Trophoblast cell (in vitro differentiated cells and primary cell): ENCODE data around the gene AUTS2.

Source experiments
- DNase-seq, 2 donors: peaks; one replicate each; pipeline ENCODE4 v3.0.0-alpha.2; 2016
- H2AFZ ChIP-seq: 2 replicates; pipeline ENCODE4 v1.6.1; 2013; ENCODE audit warnings: low read length, moderate library complexity, mild to moderate bottlenecking; ENCODE audit not compliant: insufficient read depth, poor library complexity
- H2AK5ac ChIP-seq: 2 replicates; pipeline ENCODE4 v1.6.1; 2013; ENCODE audit warnings: mild to moderate bottlenecking, low read length
- H2BK120ac ChIP-seq: 2 replicates; pipeline ENCODE4 v1.6.1; 2013; ENCODE audit warnings: low read length, mild to moderate bottlenecking, moderate library complexity; ENCODE audit not compliant: insufficient read depth, poor library complexity
- H2BK12ac ChIP-seq: 2 replicates; pipeline ENCODE4 v1.6.1; 2013; ENCODE audit warnings: mild to moderate bottlenecking, low read length, moderate library complexity
- H2BK5ac ChIP-seq: 2 replicates; pipeline ENCODE4 v1.6.1; 2013; ENCODE audit warnings: low read length, low read depth, moderate library complexity, mild to moderate bottlenecking; ENCODE audit not compliant: poor library complexity
- H3K14ac ChIP-seq: 2 replicates; pipeline ENCODE4 v1.6.1; 2013; ENCODE audit warnings: mild to moderate bottlenecking, low read length
- H3K18ac ChIP-seq: 2 replicates; pipeline ENCODE4 v1.6.1; 2013; ENCODE audit warnings: mild to moderate bottlenecking, low read length
- H3K23ac ChIP-seq: 2 replicates; pipeline ENCODE4 v1.6.1; 2013; ENCODE audit warnings: low read length
- H3K27ac ChIP-seq: 2 replicates; pipeline ENCODE4 v1.5.1; 2013; ENCODE audit warnings: low read depth, mild to moderate bottlenecking, inconsistent platforms, low read length, moderate library complexity
- H3K27me3 ChIP-seq: 2 replicates; pipeline ENCODE4 v1.6.1; 2013; ENCODE audit warnings: inconsistent platforms, mild to moderate bottlenecking, low read length, moderate library complexity; ENCODE audit not compliant: insufficient read depth
- H3K36me3 ChIP-seq, 2 experiments: 1 replicate in 1 of 2; 2 replicates in 1 of 2; pipeline ENCODE4 v1.6.1; 2013; ENCODE audit warnings: low read length in 2 of 2, mild to moderate bottlenecking in 2 of 2, moderate library complexity in 1 of 2; ENCODE audit not compliant: insufficient read depth in 2 of 2, control insufficient read depth in 1 of 2
- H3K4ac ChIP-seq: 2 replicates; pipeline ENCODE4 v1.6.1; 2013; ENCODE audit warnings: low read depth, mild to moderate bottlenecking, low read length, moderate library complexity
- H3K4me1 ChIP-seq, 2 experiments: 1 replicate in 1 of 2; 2 replicates in 1 of 2; pipeline ENCODE4 v1.6.1; 2013; ENCODE audit warnings: low read length in 2 of 2, mild to moderate bottlenecking in 2 of 2, moderate library complexity in 1 of 2; ENCODE audit not compliant: insufficient read depth in 2 of 2, control insufficient read depth in 1 of 2
- H3K4me2 ChIP-seq: 2 replicates; pipeline ENCODE4 v1.6.1; 2013; ENCODE audit warnings: inconsistent platforms, mild to moderate bottlenecking, low read length, moderate library complexity
- H3K4me3 ChIP-seq: 2 replicates; pipeline ENCODE4 v1.5.1; 2013; ENCODE audit warnings: mild to moderate bottlenecking, low read depth, low read length, inconsistent platforms
- H3K79me1 ChIP-seq: one replicate; pipeline ENCODE4 v1.6.1; 2013; ENCODE audit warnings: low read length
- H3K79me2 ChIP-seq: 2 replicates; pipeline ENCODE4 v1.6.1; 2013; ENCODE audit warnings: low read length, mild to moderate bottlenecking; ENCODE audit not compliant: control insufficient read depth, insufficient read depth, poor library complexity
- H3K9ac ChIP-seq: 2 replicates; pipeline ENCODE4 v1.6.1; 2013; ENCODE audit warnings: mild to moderate bottlenecking, low read length
- H3K9me3 ChIP-seq: 2 replicates; pipeline ENCODE4 v1.6.1; 2013; ENCODE audit warnings: low read depth, mild to moderate bottlenecking, control low read depth, inconsistent platforms, low read length; ENCODE audit not compliant: insufficient read depth
- H4K12ac ChIP-seq: 2 replicates; pipeline ENCODE4 v1.6.1; 2013; ENCODE audit warnings: low read depth, mild to moderate bottlenecking, low read length, moderate library complexity
- H4K8ac ChIP-seq: 2 replicates; pipeline ENCODE4 v1.6.1; 2013; ENCODE audit warnings: low read depth, mild to moderate bottlenecking, low read length, moderate library complexity
- H4K91ac ChIP-seq: one replicate; pipeline ENCODE4 v1.6.1; 2013; ENCODE audit warnings: low read depth, mild to moderate bottlenecking, low read length, moderate library complexity
- WGBS: extraction: QIAGEN DNeasy Blood & Tissue Kit; methylation state at CpG from one replicate; pipeline ENCODE4 v1.1.7; 2013; ENCODE audit warnings: missing lambda C conversion rate; ENCODE audit not compliant: insufficient read length, insufficient coverage; ENCODE audit errors: extremely low coverage; 5-methylcytosine and 5-hydroxymethylcytosine counted together

AUTS2 gene

GRCh38 chr7:70512144-70512543 is 913.9 kb downstream of the AUTS2 start:
- H4K12ac ChIP-seq: no peak overlapping the region
- H4K8ac ChIP-seq: no peak overlapping the region
- H4K91ac ChIP-seq: no peak overlapping the region
- H2AFZ ChIP-seq: no peak overlapping the region
- no peak overlapping the region for H3K4ac ChIP-seq
- no peak overlapping the region for H3K4me2 ChIP-seq
- H3K4me1 ChIP-seq: no peaks in the 10 kb centered on the region
- H3K79me2 ChIP-seq: no peaks in the 10 kb centered on the region
- no peak overlapping the region for H3K18ac ChIP-seq
- no peak overlapping the region for H3K9ac ChIP-seq
- H2AK5ac ChIP-seq: no peak overlapping the region
- H3K9me3 ChIP-seq: peaks cover 3% of the 10 kb centered on the region
- H2BK5ac ChIP-seq: no peak overlapping the region
- H2BK120ac ChIP-seq: no peak overlapping the region
- no peaks in the 10 kb centered on the region for H3K27me3 ChIP-seq
- H2BK12ac ChIP-seq: no peak overlapping the region
- no peak overlapping the region for H3K23ac ChIP-seq
- no peak for DNase-seq
- no peaks in the 10 kb centered on the region for H3K79me1 ChIP-seq
- no peak overlapping the region for H3K14ac ChIP-seq
- no peak overlapping the region for H3K4me3 ChIP-seq
- WGBS: no CpG with 5 or more reads among the region's 7 CpGs
- H3K36me3 ChIP-seq: no peaks in the 10 kb centered on the region
- H3K27ac ChIP-seq: no peak overlapping the region

- peaks cover 3% of the 10 kb centered on the region for H3K9me3 ChIP-seq
- no peak overlapping the region for H2BK12ac ChIP-seq
- no peaks in the 10 kb centered on the region for H3K79me1 ChIP-seq
- H3K36me3 ChIP-seq: no peaks in the 10 kb centered on the region
- no peak overlapping the region for H3K9ac ChIP-seq
- no peaks in the 10 kb centered on the region for H3K27me3 ChIP-seq
- H2BK120ac ChIP-seq: no peak overlapping the region
- H3K4me3 ChIP-seq: no peak overlapping the region
- H4K91ac ChIP-seq: no peak overlapping the region
- no peak overlapping the region for H3K18ac ChIP-seq
- no peak overlapping the region for H2AFZ ChIP-seq
- WGBS: no CpG with 5 or more reads among the region's 3 CpGs
- H3K4me1 ChIP-seq: no peaks in the 10 kb centered on the region
- no peak overlapping the region for H2BK5ac ChIP-seq
- H4K8ac ChIP-seq: no peak overlapping the region
- no peak overlapping the region for H3K27ac ChIP-seq
- H4K12ac ChIP-seq: no peak overlapping the region
- H3K4ac ChIP-seq: no peak overlapping the region
- no peaks in the 10 kb centered on the region for H3K79me2 ChIP-seq
- H3K23ac ChIP-seq: no peak overlapping the region
- H3K4me2 ChIP-seq: no peak overlapping the region
- no peak overlapping the region for H2AK5ac ChIP-seq
- H3K14ac ChIP-seq: no peak overlapping the region
- no peak for DNase-seq
These were observed 914.5 kb downstream of the AUTS2 start for GRCh38 chr7:70512761-70513160.

- Histone ChIP-seq H3K79me2 (no peaks in the 10 kb centered on the region), H3K27me3 (no peaks in the 10 kb centered on the region), H3K23ac (no peak overlapping the region), H3K27ac (no peak overlapping the region), H3K4me1 (peaks cover 0 to 6% of the 10 kb centered on the region in 2 experiments), H3K4me2 (no peak overlapping the region), H3K9ac (no peak overlapping the region), H4K91ac (no peak overlapping the region), H3K4ac (no peak overlapping the region), H3K9me3 (no peaks in the 10 kb centered on the region), H2BK12ac (no peak overlapping the region), H2BK5ac (no peak overlapping the region), H2AK5ac (no peak overlapping the region), H3K18ac (no peak overlapping the region), H3K79me1 (no peaks in the 10 kb centered on the region), H2AFZ (no peak overlapping the region), H3K36me3 (no peaks in the 10 kb centered on the region), H3K4me3 (no peak overlapping the region), H4K8ac (no peak overlapping the region), H2BK120ac (no peak overlapping the region), H3K14ac (no peak overlapping the region), H4K12ac (no peak overlapping the region)
- no CpG with 5 or more reads among the region's 4 CpGs for WGBS
- no peak for DNase-seq
These were observed 922.3 kb downstream of the AUTS2 start for GRCh38 chr7:70520611-70521010.

- H4K91ac ChIP-seq: no peak overlapping the region
- H3K4me1 ChIP-seq: peaks cover 0 to 6% of the 10 kb centered on the region in 2 experiments
- no peak for DNase-seq
These were observed 925.1 kb downstream of the AUTS2 start for GRCh38 chr7:70523249-70523988.

More at GRCh38 chr7:70523249-70523988, 925.1 kb downstream of the AUTS2 start:
- H3K27ac ChIP-seq: no peak overlapping the region
- no CpG with 5 or more reads among the region's 8 CpGs for WGBS
- H2BK12ac ChIP-seq: no peak overlapping the region
- H2AFZ ChIP-seq: no peak overlapping the region
- H3K4ac ChIP-seq: no peak overlapping the region
- H4K8ac ChIP-seq: no peak overlapping the region
- H3K18ac ChIP-seq: no peak overlapping the region
- no peaks in the 10 kb centered on the region for H3K36me3 ChIP-seq
- no peaks in the 10 kb centered on the region for H3K79me1 ChIP-seq
- no peak overlapping the region for H3K9ac ChIP-seq
- H3K14ac ChIP-seq: no peak overlapping the region
- H3K9me3 ChIP-seq: no peaks in the 10 kb centered on the region
- no peak overlapping the region for H3K4me2 ChIP-seq
- no peaks in the 10 kb centered on the region for H3K27me3 ChIP-seq
- no peak overlapping the region for H2AK5ac ChIP-seq
- no peak overlapping the region for H3K4me3 ChIP-seq
- no peak overlapping the region for H2BK5ac ChIP-seq
- H2BK120ac ChIP-seq: no peak overlapping the region
- H4K12ac ChIP-seq: no peak overlapping the region
- no peaks in the 10 kb centered on the region for H3K79me2 ChIP-seq
- H3K23ac ChIP-seq: no peak overlapping the region
